Right atrium auricular region (tissue), 2 donors: Measurements from ENCODE around the gene GRM1. TPM values are rescaled to one million over a fixed set of nuclear protein-coding genes. Genes with fewer than 3 reads are reported as not detected.

Experiments used
- DNase-seq: peaks from one replicate; pipeline ENCODE4 v3.0.0-alpha.2; 2019; ENCODE audit warnings: low spot score
- H3K27ac ChIP-seq, 2 donors: fragments of 200-600 bp; sonication (generic); 1 replicate in 1 of 2; 2 replicates in 1 of 2; pipeline ENCODE4 v1.5.1; 2016 to 2019
- H3K27me3 ChIP-seq, 2 donors: fragments of 200-600 bp; sonication (generic); one replicate each; pipeline versions ENCODE4 v1.5.1 to v1.6.0; 2017 to 2019
- H3K36me3 ChIP-seq: fragments of 200-600 bp; sonication (generic); one replicate; pipeline ENCODE4 v1.5.1; 2016
- H3K4me1 ChIP-seq, 2 donors: fragments of 200-600 bp; sonication (generic); one replicate each; pipeline versions ENCODE4 v1.5.1 to v1.6.0; 2017 to 2019
- H3K4me3 ChIP-seq, 2 donors: fragments of 200-600 bp; sonication (generic); 1 replicate in 1 of 2; 2 replicates in 1 of 2; pipeline ENCODE4 v1.5.1; 2017 to 2019; ENCODE audit warnings: mild to moderate bottlenecking in 1 of 2, moderate library complexity in 1 of 2
- H3K9me3 ChIP-seq, 2 donors: fragments of 200-600 bp; sonication (generic); one replicate each; pipeline ENCODE4 v1.5.1; 2019
- CTCF ChIP-seq, 2 donors: fragments of 200-600 bp; sonication (generic); IDR thresholded peaks; one replicate each; pipeline ENCODE4 v1.5.1; 2019; ENCODE audit warnings: antibody characterized with exemption in 2 of 2
- total RNA-seq, 2 donors: library from RNA; depleted of rRNA; stranded (reverse); fragments of >200 nt; gene quantifications; one replicate each; pipeline ENCODE4 v1.1.0, GENCODE V29; 2016

Gene GRM1
- total RNA-seq, 2 donors from 2014 or later: 0.07 to 0.08 TPM

- Histone ChIP-seq H3K9me3 (no peaks in the 10 kb centered on the region), H3K4me3 (no peak overlapping the region), H3K27ac (no peak overlapping the region), H3K4me1 (no peaks in the 10 kb centered on the region), H3K36me3 (no peaks in the 10 kb centered on the region), H3K27me3 (no peaks in the 10 kb centered on the region)
- TF ChIP-seq CTCF (IDR thresholded peaks at IDR 0.05): no peak
- DNase-seq: no peak
Observed at GRCh38 chr6:146363838-146364607, 335.2 kb downstream of the GRM1 start.

GRCh38 chr6:146364816-146365594 lies 336.1 kb downstream of the GRM1 start:
- Histone ChIP-seq H3K9me3 (no peaks in the 10 kb centered on the region), H3K4me1 (no peaks in the 10 kb centered on the region), H3K27me3 (no peaks in the 10 kb centered on the region), H3K4me3 (no peak overlapping the region), H3K27ac (no peak overlapping the region), H3K36me3 (no peaks in the 10 kb centered on the region)
- DNase-seq: no peak
- TF ChIP-seq CTCF (IDR thresholded peaks at IDR 0.05): no peak

GRCh38 chr6:146367061-146367460 lies 338.2 kb downstream of the GRM1 start:
- no peak for DNase-seq
- no peaks in the 10 kb centered on the region for H3K4me1 ChIP-seq
- no peaks in the 10 kb centered on the region for H3K27me3 ChIP-seq
- no peaks in the 10 kb centered on the region for H3K36me3 ChIP-seq
- H3K27ac ChIP-seq: no peak overlapping the region
- H3K9me3 ChIP-seq: no peaks in the 10 kb centered on the region
- no peak overlapping the region for H3K4me3 ChIP-seq
- TF ChIP-seq CTCF (IDR thresholded peaks at IDR 0.05): no peak

- no peaks in the 10 kb centered on the region for H3K27me3 ChIP-seq
- TF ChIP-seq CTCF (IDR thresholded peaks at IDR 0.05): no peak
- H3K4me3 ChIP-seq: no peak overlapping the region
- no peaks in the 10 kb centered on the region for H3K36me3 ChIP-seq
- no peak for DNase-seq
- H3K9me3 ChIP-seq: peaks cover 0 to 4% of the 10 kb centered on the region in 2 donors
- no peaks in the 10 kb centered on the region for H3K4me1 ChIP-seq
- H3K27ac ChIP-seq: no peak overlapping the region
Observed at GRCh38 chr6:146369866-146370265, 341.0 kb downstream of the GRM1 start.

GRCh38 chr6:146381486-146381885 lies 352.6 kb downstream of the GRM1 start:
- no peaks in the 10 kb centered on the region for H3K27me3 ChIP-seq
- no peak overlapping the region for H3K4me3 ChIP-seq
- H3K36me3 ChIP-seq: no peaks in the 10 kb centered on the region
- no peak overlapping the region for H3K27ac ChIP-seq
- no peaks in the 10 kb centered on the region for H3K9me3 ChIP-seq
- no peak for TF ChIP-seq CTCF (IDR thresholded peaks at IDR 0.05)
- no peaks in the 10 kb centered on the region for H3K4me1 ChIP-seq
- DNase-seq: no peak
